Prostate gland (tissue), 2 donors: ENCODE measurements around the gene MICU1.

Experiments used
- POLR2AphosphoS5 ChIP-seq: sonication (generic); formaldehyde crosslinking; IDR thresholded peaks from one replicate; pipeline ENCODE4 v1.6.1; 2017; ENCODE audit warnings: antibody characterized with exemption
- TF ChIP-seq, protein P1 (sequence below), 4 experiments: fragments of 200-600 bp in 2 of 4; fragments of 450-650 bp in 2 of 4; sonication (generic) in 2 of 4; IDR thresholded peaks; 1 replicate in 3 of 4; 2 replicates in 1 of 4; pipeline ENCODE4 v1.5.1; 2016 to 2019; ENCODE audit warnings: antibody characterized with exemption in 4 of 4, mild to moderate bottlenecking in 2 of 4, moderate library complexity in 2 of 4

DNA sequence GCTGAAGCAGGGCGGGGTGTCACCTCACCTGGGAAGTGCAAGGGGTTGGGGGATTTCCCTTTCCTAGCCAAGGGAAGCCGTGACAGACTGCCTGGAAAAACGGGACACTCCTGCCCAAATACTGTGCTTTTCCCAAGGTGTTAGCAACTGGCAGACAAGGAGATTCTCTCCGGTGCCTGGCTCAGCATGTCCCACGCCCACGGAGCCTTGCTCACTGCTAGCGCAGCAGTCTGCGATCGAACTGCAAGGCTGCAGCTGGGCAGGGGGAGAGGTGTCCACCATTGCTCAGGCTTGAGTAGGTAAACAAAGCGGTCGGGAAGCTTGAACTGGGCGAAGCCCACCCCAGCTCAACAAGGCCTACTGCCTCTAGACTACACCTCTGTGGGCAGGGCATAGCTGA, 190.3 kb downstream of the MICU1 start:
- no peak for TF ChIP-seq POLR2AphosphoS5
- TF ChIP-seq, protein P1, sequence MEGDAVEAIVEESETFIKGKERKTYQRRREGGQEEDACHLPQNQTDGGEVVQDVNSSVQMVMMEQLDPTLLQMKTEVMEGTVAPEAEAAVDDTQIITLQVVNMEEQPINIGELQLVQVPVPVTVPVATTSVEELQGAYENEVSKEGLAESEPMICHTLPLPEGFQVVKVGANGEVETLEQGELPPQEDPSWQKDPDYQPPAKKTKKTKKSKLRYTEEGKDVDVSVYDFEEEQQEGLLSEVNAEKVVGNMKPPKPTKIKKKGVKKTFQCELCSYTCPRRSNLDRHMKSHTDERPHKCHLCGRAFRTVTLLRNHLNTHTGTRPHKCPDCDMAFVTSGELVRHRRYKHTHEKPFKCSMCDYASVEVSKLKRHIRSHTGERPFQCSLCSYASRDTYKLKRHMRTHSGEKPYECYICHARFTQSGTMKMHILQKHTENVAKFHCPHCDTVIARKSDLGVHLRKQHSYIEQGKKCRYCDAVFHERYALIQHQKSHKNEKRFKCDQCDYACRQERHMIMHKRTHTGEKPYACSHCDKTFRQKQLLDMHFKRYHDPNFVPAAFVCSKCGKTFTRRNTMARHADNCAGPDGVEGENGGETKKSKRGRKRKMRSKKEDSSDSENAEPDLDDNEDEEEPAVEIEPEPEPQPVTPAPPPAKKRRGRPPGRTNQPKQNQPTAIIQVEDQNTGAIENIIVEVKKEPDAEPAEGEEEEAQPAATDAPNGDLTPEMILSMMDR (IDR thresholded peaks at IDR 0.05), result no peak
